GM18951 (cell line): ENCODE data around the gene ADCK1.
"Not testable (repeated sequence)": the region's sequence is repeated elsewhere in the genome, so short reads cannot be mapped to it uniquely, and the experiment has no call there.

Source experiments
- POLR2A ChIP-seq: IDR thresholded peaks from 4 replicates; pipeline ENCODE4 v1.6.1; 2011; ENCODE audit warnings: mild to moderate bottlenecking; ENCODE audit not compliant: insufficient read length, insufficient read depth; ENCODE audit errors: extremely low read depth
- in situ Hi-C: fragments of 300-500 bp; cut with MboI; formaldehyde crosslinking; loops from one replicate; pipeline ENCODE4 v1.12.0; 2022; ENCODE audit warnings: low sequenced_read_pairs, mixed read lengths, inconsistent platforms; ENCODE audit not compliant: unreplicated experiment

ADCK1 gene

GRCh38 chr14:77931441-77931840 lies 131.5 kb downstream of the ADCK1 start:
- no peak for TF ChIP-seq POLR2A
- in situ Hi-C loops, result no loop called here

- in situ Hi-C loops, result no loop called here
- no peak for TF ChIP-seq POLR2A
Observed at GRCh38 chr14:77936138-77936639, 136.3 kb downstream of the ADCK1 start.

DNA sequence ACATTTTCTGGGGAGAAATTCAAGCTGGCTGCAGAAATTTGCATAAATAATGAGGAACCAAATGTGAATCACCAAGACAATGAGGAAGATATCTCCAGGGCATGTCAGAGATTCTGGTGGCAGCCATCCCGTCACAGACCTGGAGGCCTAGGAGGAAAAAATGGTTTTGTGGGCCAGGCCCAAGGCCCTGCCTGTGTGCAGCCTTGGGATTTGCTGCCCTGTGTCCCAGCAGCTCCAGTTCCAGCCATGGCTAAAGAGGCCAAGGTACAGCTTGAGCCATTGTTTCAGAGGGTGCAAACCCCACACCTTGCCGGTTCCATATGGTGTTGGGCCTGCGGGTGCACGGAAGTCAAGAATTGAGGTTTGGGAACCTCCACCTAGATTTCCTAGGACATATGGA lies 147.5 kb downstream of the ADCK1 start:
- in situ Hi-C loops, result no loop called here
- TF ChIP-seq POLR2A, result no peak

DNA sequence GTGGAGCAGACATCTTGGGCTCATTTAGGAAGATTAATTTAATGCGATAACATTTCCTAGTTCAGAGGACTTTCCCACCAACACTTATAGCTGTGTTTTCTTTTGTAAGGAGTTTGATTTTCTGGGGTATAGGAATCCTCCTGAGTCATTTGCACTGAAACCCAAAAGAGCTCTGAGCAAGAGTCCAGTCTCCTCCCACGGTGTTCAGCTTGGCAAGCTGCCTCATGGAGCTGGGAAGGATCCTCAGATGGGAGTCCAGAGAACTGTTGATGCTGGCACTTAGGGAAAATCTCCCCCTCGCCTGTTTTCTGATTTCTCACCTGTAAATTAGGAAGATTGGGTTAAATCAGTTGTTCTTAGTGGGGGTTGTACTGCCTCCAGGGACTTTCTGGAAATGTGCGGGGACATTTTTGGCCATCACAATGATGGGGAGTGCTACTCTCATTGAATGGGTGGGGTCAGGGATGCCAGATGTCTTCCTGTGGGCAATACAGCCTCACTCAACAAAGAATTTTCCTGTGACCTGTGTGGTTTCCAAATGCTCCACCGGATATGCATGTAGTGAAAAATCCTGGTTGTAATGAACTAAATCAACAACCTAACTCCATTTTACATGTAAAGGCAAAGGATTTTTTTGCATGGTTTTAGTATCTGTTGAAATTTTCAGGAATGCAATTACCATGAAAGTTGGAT lies 150.6 kb downstream of the ADCK1 start:
- TF ChIP-seq POLR2A, result no peak
- in situ Hi-C loops, result no loop called here

GRCh38 chr14:77955816-77956484 lies 156.0 kb downstream of the ADCK1 start:
- TF ChIP-seq POLR2A, result no peak
- in situ Hi-C loops, result no loop called here

GRCh38 chr14:77959686-77960085 lies 159.8 kb downstream of the ADCK1 start:
- in situ Hi-C loops, result not testable (repeated sequence)

GRCh38 chr14:77961847-77962580 lies 162.1 kb downstream of the ADCK1 start:
- in situ Hi-C loops, result no loop called here
- no peak for TF ChIP-seq POLR2A

DNA sequence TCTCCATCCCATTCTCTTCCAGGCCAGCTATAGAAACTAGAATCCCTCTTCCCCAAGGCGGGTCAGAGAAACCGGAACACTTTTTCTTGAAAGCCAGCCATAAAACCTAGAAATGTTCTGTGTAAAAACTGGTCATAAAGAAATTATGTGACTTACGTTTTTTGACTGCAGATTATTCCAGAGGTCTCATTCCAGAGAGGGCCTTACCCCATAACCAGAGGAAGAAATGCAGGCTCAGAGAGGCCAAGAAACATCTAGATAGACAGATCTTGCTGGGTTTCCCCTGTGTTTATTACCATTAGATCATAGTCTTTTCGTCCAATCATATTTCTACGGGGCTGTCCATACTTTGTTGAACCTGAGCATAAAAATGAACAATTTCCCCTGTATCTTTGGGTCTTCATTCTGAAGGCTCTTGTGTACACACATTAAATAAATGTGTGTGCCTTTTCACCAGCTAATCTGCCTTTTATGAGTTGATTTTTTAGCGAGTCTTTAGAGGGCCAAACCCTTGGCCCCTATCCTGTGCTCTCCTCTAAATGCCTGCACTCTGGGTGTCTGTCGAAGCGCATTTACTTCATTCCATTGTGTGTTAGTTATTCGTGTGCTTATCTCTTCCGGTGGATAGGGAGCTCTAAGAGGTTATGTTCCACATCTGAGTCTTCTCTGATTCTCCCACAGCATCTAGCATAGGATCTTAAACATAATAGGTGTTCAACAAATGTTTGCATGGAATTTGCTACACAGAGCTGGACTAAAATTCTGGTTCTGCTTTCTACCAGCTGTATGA lies 163.0 kb downstream of the ADCK1 start:
- no peak for TF ChIP-seq POLR2A
- in situ Hi-C loops, result no loop called here

GRCh38 chr14:77964586-77964985 lies 164.7 kb downstream of the ADCK1 start:
- in situ Hi-C loops, result no loop called here
- no peak for TF ChIP-seq POLR2A

DNA sequence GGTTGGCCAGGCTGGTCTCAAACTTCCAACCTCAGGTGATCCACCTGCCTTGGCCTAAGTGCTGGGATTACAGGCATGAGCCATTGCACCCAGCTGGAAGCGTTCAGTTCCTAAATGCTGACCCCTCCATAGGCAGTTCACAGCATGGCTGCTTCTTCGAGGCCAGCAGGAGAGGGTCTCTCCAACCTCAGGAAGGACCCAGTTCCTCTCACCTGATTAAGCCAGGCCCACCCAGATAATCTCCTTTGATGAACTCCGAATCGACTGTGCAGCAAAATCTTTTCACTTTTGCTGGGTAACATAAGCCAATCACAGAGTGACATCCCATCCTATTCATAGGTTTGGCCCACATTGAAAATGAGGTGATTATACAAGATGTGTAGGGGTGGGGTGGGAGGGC lies 165.1 kb downstream of the ADCK1 start:
- no peak for TF ChIP-seq POLR2A
- in situ Hi-C loops, result no loop called here

GRCh38 chr14:77965919-77966435 lies 166.1 kb downstream of the ADCK1 start:
- no peak for TF ChIP-seq POLR2A
- in situ Hi-C loops, result no loop called here

DNA sequence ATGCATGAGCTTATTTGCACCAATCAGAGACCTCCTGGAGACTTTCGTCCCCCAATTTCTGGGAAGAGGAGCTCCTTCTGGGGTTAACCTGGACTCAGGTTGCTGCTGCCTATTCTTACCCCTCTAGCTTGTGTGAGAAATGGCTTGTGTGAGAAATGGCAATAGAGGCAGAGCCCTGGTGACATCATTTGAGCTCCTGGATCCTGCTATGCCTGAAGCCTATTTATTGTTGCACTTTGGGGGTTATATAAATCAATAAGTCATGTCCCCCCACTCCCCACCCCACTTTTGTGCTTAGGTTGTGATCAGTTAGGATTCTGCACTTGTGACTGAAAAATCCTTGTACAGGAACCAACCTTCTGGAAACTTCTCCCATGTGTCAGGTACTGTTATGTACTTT lies 167.2 kb downstream of the ADCK1 start:
- in situ Hi-C loops, result no loop called here
- no peak for TF ChIP-seq POLR2A

DNA sequence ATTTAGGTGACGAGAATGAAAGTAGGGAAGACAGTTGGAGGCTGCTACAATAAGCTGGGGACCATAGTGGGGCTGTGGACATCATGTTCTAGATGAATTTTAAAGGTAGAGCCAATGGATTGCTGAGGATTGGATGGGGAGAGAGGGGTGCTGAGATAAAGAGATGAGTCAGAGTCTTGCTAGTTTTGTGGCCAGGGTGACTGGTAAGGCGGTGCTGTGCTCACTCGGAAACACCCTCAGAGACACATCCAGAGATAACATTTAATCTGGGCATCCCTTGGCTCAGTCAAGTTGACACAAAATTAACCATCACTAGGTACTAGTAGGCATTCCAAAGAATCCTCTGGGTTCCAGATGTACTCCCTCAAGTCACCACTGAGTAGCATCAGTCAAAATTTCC lies 170.7 kb downstream of the ADCK1 start:
- in situ Hi-C loops, result no loop called here
- no peak for TF ChIP-seq POLR2A
